NT2/D1 (cell line): ENCODE measurements around the gene KCNN3.

Experiments used
- DNase-seq: peaks from one replicate; pipeline ENCODE4 v3.0.0-alpha.2; 2011; ENCODE audit warnings: low read depth, low spot score
- H3K27me3 ChIP-seq: 2 replicates; pipeline ENCODE4 v1.6.0; 2011; ENCODE audit warnings: mild to moderate bottlenecking; ENCODE audit not compliant: insufficient read length, insufficient read depth
- H3K36me3 ChIP-seq: 2 replicates; pipeline ENCODE4 v1.6.1; 2011; ENCODE audit warnings: mild to moderate bottlenecking, low read length, mixed read lengths; ENCODE audit not compliant: insufficient read depth, insufficient read length
- H3K4me1 ChIP-seq: 2 replicates; pipeline ENCODE4 v1.5.1; 2011; ENCODE audit not compliant: insufficient read depth, insufficient read length
- H3K4me3 ChIP-seq: 2 replicates; pipeline ENCODE4 v1.5.1; 2011; ENCODE audit warnings: low read depth; ENCODE audit not compliant: insufficient read length
- H3K9ac ChIP-seq: 2 replicates; pipeline ENCODE4 v1.6.0; 2011; ENCODE audit warnings: low read depth; ENCODE audit not compliant: insufficient read length
- H3K9me3 ChIP-seq: 2 replicates; pipeline ENCODE4 v1.5.1; 2011; ENCODE audit warnings: mild to moderate bottlenecking, low read length; ENCODE audit not compliant: insufficient read depth
- SUZ12 ChIP-seq: IDR thresholded peaks from 2 replicates; pipeline ENCODE4 v1.6.1; 2011; ENCODE audit not compliant: insufficient read length, insufficient read depth; ENCODE audit errors: extremely low read depth
- YY1 ChIP-seq: IDR thresholded peaks from 2 replicates; pipeline ENCODE4 v1.6.1; 2011; ENCODE audit not compliant: insufficient read length, insufficient read depth
- ZNF274 ChIP-seq: IDR thresholded peaks from 2 replicates; pipeline ENCODE4 v1.6.1; 2011; ENCODE audit warnings: mild to moderate bottlenecking, low read depth, low read length

Gene KCNN3

GRCh38 chr1:154720328-154721297 lies 149.5 kb downstream of the KCNN3 start:
- Histone ChIP-seq H3K27me3 (no peaks in the 10 kb centered on the region), H3K4me3 (no peak overlapping the region), H3K4me1 (no peaks in the 10 kb centered on the region), H3K9me3 (no peaks in the 10 kb centered on the region), H3K9ac (no peak overlapping the region), H3K36me3 (no peaks in the 10 kb centered on the region)
- no peak for DNase-seq
- TF ChIP-seq SUZ12 (no peak), ZNF274 (no peak), YY1 (no peak)

GRCh38 chr1:154719586-154720327 lies 150.3 kb downstream of the KCNN3 start:
- Histone ChIP-seq H3K4me3 (no peak overlapping the region), H3K27me3 (no peaks in the 10 kb centered on the region), H3K9me3 (no peaks in the 10 kb centered on the region), H3K4me1 (no peaks in the 10 kb centered on the region), H3K9ac (no peak overlapping the region), H3K36me3 (no peaks in the 10 kb centered on the region)
- DNase-seq: no peak
- TF ChIP-seq ZNF274 (no peak), SUZ12 (no peak), YY1 (no peak)

DNA sequence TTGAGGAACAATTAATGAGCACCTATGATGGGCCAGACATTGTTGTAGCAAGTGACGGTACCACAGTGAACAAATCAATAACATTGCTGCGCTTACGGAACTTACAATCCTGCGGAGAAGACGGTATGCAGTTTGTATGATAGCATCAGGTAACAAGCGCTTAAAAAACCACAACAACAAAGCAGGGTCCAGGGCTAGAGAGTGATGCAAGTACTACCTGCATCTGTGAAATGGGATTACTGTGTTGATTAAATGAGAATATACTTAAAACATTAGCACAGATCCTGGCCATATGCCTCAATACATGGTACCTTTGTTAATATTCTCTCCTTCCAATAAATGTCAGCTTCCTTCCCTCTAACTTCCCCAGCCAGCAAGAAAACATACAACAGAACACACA lies 151.5 kb downstream of the KCNN3 start:
- TF ChIP-seq YY1 (no peak), SUZ12 (no peak), ZNF274 (no peak)
- H3K9me3 ChIP-seq: no peaks in the 10 kb centered on the region
- DNase-seq: no peak
- H3K9ac ChIP-seq: no peak overlapping the region
- no peaks in the 10 kb centered on the region for H3K36me3 ChIP-seq
- no peak overlapping the region for H3K4me3 ChIP-seq
- H3K4me1 ChIP-seq: peaks cover 3% of the 10 kb centered on the region
- H3K27me3 ChIP-seq: no peaks in the 10 kb centered on the region

GRCh38 chr1:154717528-154717924 lies 152.6 kb downstream of the KCNN3 start:
- DNase-seq: no peak
- H3K4me1 ChIP-seq: peaks cover 3% of the 10 kb centered on the region

GRCh38 chr1:154716614-154717527 lies 153.2 kb downstream of the KCNN3 start:
- Histone ChIP-seq H3K36me3 (no peaks in the 10 kb centered on the region), H3K9me3 (no peaks in the 10 kb centered on the region), H3K9ac (no peak overlapping the region), H3K27me3 (no peaks in the 10 kb centered on the region), H3K4me1 (peaks cover 3% of the 10 kb centered on the region), H3K4me3 (no peak overlapping the region)
- TF ChIP-seq ZNF274 (no peak), YY1 (no peak), SUZ12 (no peak)
- no peak for DNase-seq

More at GRCh38 chr1:154717528-154717924, 152.6 kb downstream of the KCNN3 start:
- Histone ChIP-seq H3K9me3 (no peaks in the 10 kb centered on the region), H3K4me3 (no peak overlapping the region), H3K27me3 (no peaks in the 10 kb centered on the region), H3K9ac (no peak overlapping the region), H3K36me3 (no peaks in the 10 kb centered on the region)
- no peak for TF ChIP-seq YY1
- no peak for TF ChIP-seq ZNF274
- no peak for TF ChIP-seq SUZ12

DNA sequence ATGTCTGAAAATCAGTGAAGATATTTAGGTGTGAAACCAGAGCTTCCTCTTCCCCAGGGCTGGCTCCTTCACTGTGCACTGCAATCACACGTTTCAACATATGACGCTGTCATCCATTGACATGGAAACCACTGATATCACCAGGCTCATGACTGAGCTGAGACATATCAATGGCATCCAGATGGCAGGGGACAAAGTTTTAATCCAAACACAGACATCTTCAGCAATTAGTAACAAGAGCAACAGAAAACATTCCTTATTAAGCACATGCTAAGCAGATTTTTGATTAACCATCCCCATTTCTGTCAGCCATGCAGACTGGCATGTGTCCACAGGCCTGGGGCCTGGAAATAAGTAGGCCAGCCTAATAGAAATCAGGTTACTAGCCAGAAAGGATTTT lies 154.1 kb downstream of the KCNN3 start:
- H3K4me1 ChIP-seq: peaks cover 3% of the 10 kb centered on the region
- no peak for DNase-seq
- H3K27me3 ChIP-seq: no peaks in the 10 kb centered on the region
- no peak overlapping the region for H3K4me3 ChIP-seq
- TF ChIP-seq YY1 (no peak), SUZ12 (no peak), ZNF274 (no peak)
- no peak overlapping the region for H3K9ac ChIP-seq
- no peaks in the 10 kb centered on the region for H3K9me3 ChIP-seq
- H3K36me3 ChIP-seq: no peaks in the 10 kb centered on the region
